Keratinocyte (primary cell): ENCODE measurements around the gene KHSRP. TPM values are rescaled to one million over a fixed set of nuclear protein-coding genes. Genes with fewer than 3 reads are reported as not detected.

Source experiments
- DNase-seq: peaks from one replicate; pipeline ENCODE4 v3.0.0-alpha.2; 2011; ENCODE audit warnings: low read depth, missing footprints, low spot score
- FAIRE-seq: peaks from 2 replicates; lab custom pipeline; 2011; peaks lifted over from hg19 to GRCh38; lab: Jason Lieb, UNC
- H2AFZ ChIP-seq: 2 replicates; pipeline ENCODE4 v1.6.0; 2012; ENCODE audit warnings: low read length, control low read depth, inconsistent platforms; ENCODE audit not compliant: control insufficient read depth
- H3K27ac ChIP-seq: 2 replicates; pipeline ENCODE4 v1.5.1; 2011; ENCODE audit warnings: low read length; ENCODE audit not compliant: control insufficient read depth, insufficient read depth
- H3K27me3 ChIP-seq: 3 replicates; pipeline ENCODE4 v1.6.0; 2011; ENCODE audit warnings: low read length; ENCODE audit not compliant: control insufficient read depth, insufficient read depth; ENCODE audit errors: extremely low read depth
- H3K36me3 ChIP-seq, 2 experiments: 2 replicates in 1 of 2; 3 replicates in 1 of 2; pipeline ENCODE4 v1.5.1; 2011; ENCODE audit warnings: low read length in 2 of 2, mild to moderate bottlenecking in 1 of 2; ENCODE audit not compliant: control insufficient read depth in 2 of 2, insufficient read depth in 2 of 2; ENCODE audit errors: extremely low read depth in 1 of 2
- H3K4me1 ChIP-seq: 3 replicates; pipeline ENCODE4 v1.5.1; 2011; ENCODE audit warnings: low read length; ENCODE audit not compliant: control insufficient read depth, insufficient read depth; ENCODE audit errors: extremely low read depth
- H3K4me2 ChIP-seq: 3 replicates; pipeline ENCODE4 v1.6.0; 2011; ENCODE audit warnings: low read depth, low read length; ENCODE audit not compliant: control insufficient read depth, insufficient read depth; ENCODE audit errors: extremely low read depth
- H3K4me3 ChIP-seq, 3 experiments: fragments of 200-600 bp in 1 of 3; sonication (generic) in 1 of 3; 2 replicates in 2 of 3; 3 replicates in 1 of 3; pipeline ENCODE4 v1.5.1; 2011 to 2016; ENCODE audit warnings: low read length in 3 of 3, mild to moderate bottlenecking in 3 of 3, control low read depth in 2 of 3, inconsistent platforms in 1 of 3, low read depth in 1 of 3, mixed read lengths in 1 of 3, mixed run types in 1 of 3, moderate library complexity in 1 of 3; ENCODE audit not compliant: control insufficient read depth in 2 of 3, insufficient read depth in 2 of 3; ENCODE audit errors: extremely low read depth in 1 of 3
- H3K79me2 ChIP-seq: 2 replicates; pipeline ENCODE4 v1.6.0; 2012; ENCODE audit warnings: low read length; ENCODE audit not compliant: control insufficient read depth, insufficient read depth
- H3K9ac ChIP-seq: 3 replicates; pipeline ENCODE4 v1.6.0; 2011; ENCODE audit warnings: low read length; ENCODE audit not compliant: control insufficient read depth, insufficient read depth; ENCODE audit errors: extremely low read depth
- H3K9me1 ChIP-seq: 3 replicates; pipeline ENCODE4 v1.6.0; 2011; ENCODE audit warnings: low read length; ENCODE audit not compliant: control insufficient read depth, insufficient read depth; ENCODE audit errors: extremely low read depth
- H3K9me3 ChIP-seq: 2 replicates; pipeline ENCODE4 v1.5.1; 2012; ENCODE audit warnings: low read depth, low read length; ENCODE audit not compliant: control insufficient read depth
- H4K20me1 ChIP-seq: 3 replicates; pipeline ENCODE4 v1.6.0; 2011; ENCODE audit warnings: low read length; ENCODE audit not compliant: control insufficient read depth, insufficient read depth; ENCODE audit errors: extremely low read depth
- CTCF ChIP-seq, 3 experiments: IDR thresholded peaks in 1 of 3; conservative IDR thresholded peaks in 1 of 3; optimal IDR thresholded peaks in 1 of 3; 2 replicates in 2 of 3; 3 replicates in 1 of 3; pipeline versions ENCODE3 to v1.5.1; 2011; ENCODE audit warnings: low read length in 3 of 3, mild to moderate bottlenecking in 3 of 3, moderate library complexity in 2 of 3, control low read depth in 1 of 3, inconsistent platforms in 1 of 3; ENCODE audit not compliant: insufficient read depth in 2 of 3; ENCODE audit errors: extremely low read depth in 1 of 3
- EZH2 ChIP-seq: IDR thresholded peaks from one replicate; pipeline ENCODE4 v1.6.1; 2012; ENCODE audit warnings: inconsistent platforms, mild to moderate bottlenecking, low read length, moderate library complexity
- dilution Hi-C: fragments of 300-500 bp; cut with MboI; formaldehyde crosslinking; loops from one replicate; pipeline ENCODE4 v1.7.0; 2020; ENCODE audit warnings: low sequenced_read_pairs; ENCODE audit not compliant: extremely low pct_ligation_motif_present
- polyA plus RNA-seq, 5 experiments: library from polyadenylated mRNA; depleted of rRNA in 3 of 5; stranded (reverse) in 3 of 5; stranded (forward) in 1 of 5; unstranded in 1 of 5; fragments of >200 nt; gene quantifications; 1 replicate in 1 of 5; 2 replicates in 3 of 5; 3 replicates in 1 of 5; pipeline versions ENCODE4 v1.2.1 to v1.2.3, GENCODE V29; 2011 to 2012; ENCODE audit warnings: missing spikeins in 2 of 5, low read depth in 1 of 5, low replicate concordance in 1 of 5

KHSRP gene
- polyA plus RNA-seq, 1 donor (not counting 4 experiments of a cell fraction or from before 2014, with no cell fraction given): 56.6 TPM

GRCh38 chr19:6440905-6441304, 16.3 kb upstream of the KHSRP start:
- Histone ChIP-seq H3K4me1 (no peaks in the 10 kb centered on the region), H3K9me1 (no peaks in the 10 kb centered on the region), H3K27me3 (no peaks in the 10 kb centered on the region), H3K4me2 (no peak overlapping the region), H3K36me3 (no peaks in the 10 kb centered on the region), H2AFZ (no peak overlapping the region), H4K20me1 (no peaks in the 10 kb centered on the region), H3K9ac (no peak overlapping the region), H3K27ac (no peak overlapping the region), H3K4me3 (no peak overlapping the region), H3K9me3 (no peaks in the 10 kb centered on the region), H3K79me2 (no peaks in the 10 kb centered on the region)
- FAIRE-seq (no peak), DNase-seq (no peak)
- TF ChIP-seq EZH2 (no peak), CTCF (optimal IDR thresholded peaks at IDR 0.05 in 1 of 3, IDR thresholded peaks at IDR 0.05 in 1 of 3, conservative IDR thresholded peaks at IDR 0.05 in 1 of 3; ENCODE audit: extremely low read depth in 1 of 3, insufficient read depth in 2 of 3, low read length in 3 of 3) (no peak)
- dilution Hi-C loops: no loop called here

GRCh38 chr19:6439743-6440142, 15.1 kb upstream of the KHSRP start:
- TF ChIP-seq CTCF (optimal IDR thresholded peaks at IDR 0.05 in 1 of 3, IDR thresholded peaks at IDR 0.05 in 1 of 3, conservative IDR thresholded peaks at IDR 0.05 in 1 of 3; ENCODE audit: extremely low read depth in 1 of 3, insufficient read depth in 2 of 3, low read length in 3 of 3) (no peak), EZH2 (no peak)
- FAIRE-seq: no peak
- no peak overlapping the region for H2AFZ ChIP-seq

More at GRCh38 chr19:6439743-6440142, 15.1 kb upstream of the KHSRP start:
- Histone ChIP-seq H3K9me3 (no peaks in the 10 kb centered on the region), H3K27me3 (no peaks in the 10 kb centered on the region), H3K79me2 (no peaks in the 10 kb centered on the region), H3K9me1 (no peaks in the 10 kb centered on the region), H4K20me1 (no peaks in the 10 kb centered on the region), H3K4me1 (no peaks in the 10 kb centered on the region), H3K4me2 (no peak overlapping the region), H3K9ac (no peak overlapping the region), H3K4me3 (no peak overlapping the region), H3K27ac (no peak overlapping the region), H3K36me3 (no peaks in the 10 kb centered on the region)
- dilution Hi-C loops: no loop called here
- DNase-seq: no peak
